ENCODE measurements around the gene GCA.

GCA gene

DNA sequence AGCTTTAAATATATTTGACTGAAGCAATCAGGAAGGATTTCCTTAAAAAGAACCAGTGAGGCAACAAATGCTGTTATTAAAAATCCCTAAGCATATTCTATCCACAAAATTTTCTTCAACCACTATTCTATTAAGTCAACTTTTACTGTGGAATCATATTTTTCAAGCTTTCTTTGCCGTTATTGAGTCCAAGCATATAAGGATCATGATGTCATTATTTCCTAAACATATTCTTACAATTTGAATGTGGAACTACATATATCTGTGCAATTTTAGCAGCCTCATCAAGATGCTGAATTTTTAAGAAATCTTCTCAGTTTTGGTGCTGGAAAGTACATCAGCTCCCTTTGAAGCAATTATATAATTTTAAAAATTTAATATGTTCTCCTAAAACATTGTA is 31.1 kb upstream of the GCA start:
- H3K4me3 ChIP-seq (replicated peaks; ENCODE audit: insufficient read depth, low read length): no peak overlapping the region
- no peak overlapping the region for H3K27ac ChIP-seq (replicated peaks)
- TF ChIP-seq POLR2AphosphoS5 (IDR thresholded peaks at IDR 0.05; ENCODE audit: low read depth): no peak
- TF ChIP-seq CTCF (IDR thresholded peaks at IDR 0.05; ENCODE audit: insufficient read depth, low read length): no peak
- TF ChIP-seq GABPA (IDR thresholded peaks at IDR 0.05; ENCODE audit: low read depth): no peak
- TF ChIP-seq SPI1 (IDR thresholded peaks at IDR 0.05; ENCODE audit: borderline replicate concordance, low read depth): no peak
- TF ChIP-seq REST (IDR thresholded peaks at IDR 0.05; ENCODE audit: insufficient replicate concordance, low read depth): no peak
- H3K27me3 ChIP-seq (ENCODE audit: insufficient read depth, poor library complexity, severe bottlenecking): no peaks in the 10 kb centered on the region
- DNase-seq (ENCODE audit: low read depth in 1 of 2, low spot score in 1 of 2): no peak

- no peak for DNase-seq (ENCODE audit: low read depth in 1 of 2, low spot score in 1 of 2)
Measured at GRCh38 chr2:162315938-162316337, 28.0 kb upstream of the GCA start.

GRCh38 chr2:162316590-162316989 is 27.3 kb upstream of the GCA start:
- Histone ChIP-seq H3K27ac (replicated peaks) (no peak overlapping the region), H3K4me3 (replicated peaks; ENCODE audit: insufficient read depth, low read length) (peak overlapping the region; percentile 73; the same call in 1 of the 2 replicates), H3K27me3 (ENCODE audit: insufficient read depth, poor library complexity, severe bottlenecking) (no peaks in the 10 kb centered on the region)
- no peak for TF ChIP-seq CTCF (IDR thresholded peaks at IDR 0.05; ENCODE audit: insufficient read depth, low read length)
- no peak for TF ChIP-seq REST (IDR thresholded peaks at IDR 0.05; ENCODE audit: insufficient replicate concordance, low read depth)
- no peak for TF ChIP-seq POLR2AphosphoS5 (IDR thresholded peaks at IDR 0.05; ENCODE audit: low read depth)
- TF ChIP-seq GABPA (IDR thresholded peaks at IDR 0.05; ENCODE audit: low read depth): no peak
- TF ChIP-seq SPI1 (IDR thresholded peaks at IDR 0.05; ENCODE audit: borderline replicate concordance, low read depth): no peak
- DNase-seq (ENCODE audit: low read depth in 1 of 2, low spot score in 1 of 2): no peak

More at GRCh38 chr2:162315938-162316337, 28.0 kb upstream of the GCA start:
- no peak for TF ChIP-seq CTCF (IDR thresholded peaks at IDR 0.05; ENCODE audit: insufficient read depth, low read length)
- TF ChIP-seq POLR2AphosphoS5 (IDR thresholded peaks at IDR 0.05; ENCODE audit: low read depth): no peak
- no peak for TF ChIP-seq SPI1 (IDR thresholded peaks at IDR 0.05; ENCODE audit: borderline replicate concordance, low read depth)
- TF ChIP-seq GABPA (IDR thresholded peaks at IDR 0.05; ENCODE audit: low read depth): no peak
- no peak for TF ChIP-seq REST (IDR thresholded peaks at IDR 0.05; ENCODE audit: insufficient replicate concordance, low read depth)
- Histone ChIP-seq H3K27ac (replicated peaks) (no peak overlapping the region), H3K4me3 (replicated peaks; ENCODE audit: insufficient read depth, low read length) (no peak overlapping the region), H3K27me3 (ENCODE audit: insufficient read depth, poor library complexity, severe bottlenecking) (no peaks in the 10 kb centered on the region)
